Kasumi-1 (cell line): ENCODE measurements around the gene SMC1B.
"Not testable (repeated sequence)": the region's sequence is repeated elsewhere in the genome, so short reads cannot be mapped to it uniquely, and the experiment has no call there.

Source experiments
- DNase-seq, 2 experiments: peaks; one replicate each; lab custom pipeline; 2025; lab: John Stamatoyannopoulos, UW

The SMC1B gene, protein sequence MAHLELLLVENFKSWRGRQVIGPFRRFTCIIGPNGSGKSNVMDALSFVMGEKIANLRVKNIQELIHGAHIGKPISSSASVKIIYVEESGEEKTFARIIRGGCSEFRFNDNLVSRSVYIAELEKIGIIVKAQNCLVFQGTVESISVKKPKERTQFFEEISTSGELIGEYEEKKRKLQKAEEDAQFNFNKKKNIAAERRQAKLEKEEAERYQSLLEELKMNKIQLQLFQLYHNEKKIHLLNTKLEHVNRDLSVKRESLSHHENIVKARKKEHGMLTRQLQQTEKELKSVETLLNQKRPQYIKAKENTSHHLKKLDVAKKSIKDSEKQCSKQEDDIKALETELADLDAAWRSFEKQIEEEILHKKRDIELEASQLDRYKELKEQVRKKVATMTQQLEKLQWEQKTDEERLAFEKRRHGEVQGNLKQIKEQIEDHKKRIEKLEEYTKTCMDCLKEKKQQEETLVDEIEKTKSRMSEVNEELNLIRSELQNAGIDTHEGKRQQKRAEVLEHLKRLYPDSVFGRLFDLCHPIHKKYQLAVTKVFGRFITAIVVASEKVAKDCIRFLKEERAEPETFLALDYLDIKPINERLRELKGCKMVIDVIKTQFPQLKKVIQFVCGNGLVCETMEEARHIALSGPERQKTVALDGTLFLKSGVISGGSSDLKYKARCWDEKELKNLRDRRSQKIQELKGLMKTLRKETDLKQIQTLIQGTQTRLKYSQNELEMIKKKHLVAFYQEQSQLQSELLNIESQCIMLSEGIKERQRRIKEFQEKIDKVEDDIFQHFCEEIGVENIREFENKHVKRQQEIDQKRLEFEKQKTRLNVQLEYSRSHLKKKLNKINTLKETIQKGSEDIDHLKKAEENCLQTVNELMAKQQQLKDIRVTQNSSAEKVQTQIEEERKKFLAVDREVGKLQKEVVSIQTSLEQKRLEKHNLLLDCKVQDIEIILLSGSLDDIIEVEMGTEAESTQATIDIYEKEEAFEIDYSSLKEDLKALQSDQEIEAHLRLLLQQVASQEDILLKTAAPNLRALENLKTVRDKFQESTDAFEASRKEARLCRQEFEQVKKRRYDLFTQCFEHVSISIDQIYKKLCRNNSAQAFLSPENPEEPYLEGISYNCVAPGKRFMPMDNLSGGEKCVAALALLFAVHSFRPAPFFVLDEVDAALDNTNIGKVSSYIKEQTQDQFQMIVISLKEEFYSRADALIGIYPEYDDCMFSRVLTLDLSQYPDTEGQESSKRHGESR

DNA sequence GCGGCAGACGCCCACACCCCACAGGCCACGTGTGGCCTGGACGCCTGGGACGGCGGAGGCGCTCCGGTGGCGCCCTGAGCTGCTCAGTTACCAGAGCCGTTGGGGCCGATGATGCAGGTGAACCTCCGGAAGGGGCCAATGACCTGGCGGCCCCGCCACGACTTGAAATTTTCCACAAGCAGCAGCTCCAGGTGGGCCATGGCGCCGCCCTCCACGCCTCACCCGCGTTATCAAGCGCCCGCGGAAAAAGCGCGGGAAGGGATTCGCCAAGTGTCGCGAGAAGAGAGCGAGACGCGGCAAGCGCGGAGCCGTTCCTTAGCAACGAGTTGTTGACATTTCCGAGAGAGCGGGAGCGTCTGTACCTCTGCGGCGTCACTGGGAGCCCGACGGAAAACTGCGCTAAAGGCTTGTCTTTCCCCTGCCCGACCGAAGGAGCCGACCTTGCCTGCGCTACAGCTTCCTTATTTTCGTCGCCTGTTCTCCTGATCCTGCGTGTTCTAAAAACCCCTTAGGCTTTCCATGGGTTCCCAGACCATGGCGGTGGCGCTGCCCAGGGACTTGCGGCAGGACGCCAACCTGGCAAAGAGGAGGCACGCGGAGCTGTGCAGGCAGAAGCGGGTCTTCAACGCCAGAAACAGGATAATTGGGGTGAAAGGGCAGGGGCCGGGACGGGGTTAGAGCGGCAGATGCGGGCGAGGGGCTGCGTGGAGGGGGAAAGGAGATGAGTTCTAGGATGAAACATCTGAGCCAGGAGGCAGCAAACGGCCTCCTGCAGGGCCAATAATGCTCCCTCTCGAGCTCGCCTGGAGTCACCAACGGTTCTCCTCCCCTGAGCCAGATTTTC, at the start of gene SMC1B, which contains the start of gene RIBC2:
TSS of gene SMC1B (minus strand) at position 232 of the 844 bp plus-strand sequence. CDS start at position 200, 32 bp downstream.
TSS of gene RIBC2 (plus strand) at position 326 of the 844 bp plus-strand sequence. CDS start at position 520, 194 bp downstream.
- DNase-seq, result peak; percentile 5 to 7

DNA sequence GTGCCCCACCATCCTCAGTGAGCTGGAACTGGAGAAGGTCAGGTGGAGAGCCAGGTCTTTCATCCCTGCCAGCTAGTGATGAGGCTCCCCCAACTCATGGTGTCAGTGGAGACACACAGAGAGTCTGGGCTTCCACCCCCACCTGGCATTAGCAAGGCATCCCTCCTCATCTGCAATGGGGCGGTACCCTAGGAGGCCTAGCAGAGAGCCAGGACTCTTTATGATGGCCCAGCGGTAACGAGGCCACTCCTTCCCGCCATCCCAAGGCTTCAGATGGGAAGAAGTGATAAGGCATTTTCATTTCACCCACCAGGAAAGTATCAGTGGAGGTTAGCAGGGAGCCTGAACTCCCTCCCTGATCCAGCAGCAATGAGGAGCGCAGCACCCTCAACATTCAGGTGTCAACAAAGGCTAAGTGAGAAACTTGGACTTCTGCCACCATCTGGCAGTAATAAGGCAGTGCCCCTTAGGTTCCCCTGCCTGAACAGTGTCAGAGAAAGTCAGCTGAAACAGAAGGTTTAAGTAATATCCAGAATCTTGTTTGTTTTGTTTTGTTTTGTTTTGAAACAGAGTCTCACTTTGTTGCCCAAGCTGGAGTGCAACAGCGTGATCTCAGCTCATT, 48.7 kb upstream of the SMC1B start:
- DNase-seq, result no peak

DNA sequence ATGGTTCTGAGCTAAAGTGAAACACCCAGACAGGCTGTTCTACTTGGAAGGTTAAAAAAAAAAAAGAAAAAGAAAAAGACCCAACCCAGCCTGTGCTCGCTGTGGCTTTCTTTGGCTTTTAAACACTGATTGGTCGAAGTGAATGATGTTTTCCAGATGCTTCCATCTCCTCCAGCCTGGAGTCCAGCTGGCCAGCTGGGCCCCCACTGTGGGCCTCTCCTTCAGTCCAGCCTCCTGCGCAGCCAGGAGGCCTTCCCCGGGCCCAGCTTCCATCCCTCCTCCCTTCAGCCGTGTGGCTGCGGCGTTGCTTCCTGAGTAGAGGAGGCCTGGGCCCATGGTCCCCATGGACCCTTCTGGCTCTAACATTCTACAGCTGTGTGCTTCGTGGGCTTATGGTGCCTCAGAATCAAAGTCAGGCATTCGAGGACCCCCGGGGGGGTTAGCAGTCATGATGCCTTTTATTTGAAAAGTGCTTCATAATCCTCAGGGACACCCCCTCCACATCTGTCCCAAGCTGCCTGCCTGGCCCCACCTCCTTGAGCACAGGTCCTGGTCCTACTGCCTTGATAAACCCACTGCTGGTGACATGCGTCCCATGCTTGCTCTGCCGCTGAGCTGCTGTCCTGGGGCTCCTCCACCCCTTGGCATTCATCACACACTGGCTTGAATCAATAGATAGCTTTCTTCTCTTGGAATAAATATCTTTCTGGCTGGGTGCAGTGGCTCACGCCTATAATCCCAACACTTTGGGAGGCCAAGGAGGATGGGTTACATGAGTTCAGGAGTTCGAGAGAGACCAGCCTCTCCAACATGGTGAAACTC, 47.1 kb upstream of the SMC1B start:
- DNase-seq, result no peak

DNA sequence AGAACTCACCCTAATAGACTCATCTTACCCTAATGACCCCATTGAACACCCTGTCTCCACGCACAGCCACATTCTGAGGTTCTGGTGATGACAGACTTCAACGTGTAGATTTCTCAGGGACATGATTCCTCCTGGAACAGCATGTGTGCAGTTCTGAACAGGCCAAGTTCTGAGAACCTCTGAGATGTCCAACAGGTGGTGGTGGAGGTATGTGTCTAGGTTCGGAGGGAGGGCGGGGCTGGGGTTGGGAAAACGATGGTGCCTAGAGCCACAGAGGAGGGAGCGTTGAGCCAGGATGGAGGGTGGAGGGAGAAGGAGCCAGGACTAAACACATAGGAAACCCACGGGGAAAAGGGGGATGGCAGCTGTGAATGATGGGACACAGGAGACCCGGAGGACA, 45.8 kb upstream of the SMC1B start:
- no peak for DNase-seq

DNA sequence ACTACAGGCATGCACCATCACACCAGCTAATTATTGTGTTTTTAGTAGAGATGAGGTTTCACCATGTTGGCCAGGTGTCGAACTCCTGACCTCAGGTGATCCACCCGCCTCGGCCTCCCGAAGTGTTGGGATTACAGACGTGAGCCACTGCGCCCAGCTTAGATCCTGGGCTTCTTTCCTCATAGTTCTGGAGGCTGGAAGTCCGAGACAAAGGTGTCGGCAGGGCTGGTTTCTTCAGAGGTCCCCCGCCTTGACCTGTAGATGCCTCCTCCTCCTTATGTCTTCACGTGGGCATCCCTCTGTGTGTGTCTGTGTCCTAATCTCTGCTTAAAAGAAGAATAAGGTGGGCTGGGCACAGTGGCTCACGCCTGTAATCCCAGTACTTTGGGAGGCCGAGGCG, 45.1 kb upstream of the SMC1B start:
- DNase-seq, result no peak

DNA sequence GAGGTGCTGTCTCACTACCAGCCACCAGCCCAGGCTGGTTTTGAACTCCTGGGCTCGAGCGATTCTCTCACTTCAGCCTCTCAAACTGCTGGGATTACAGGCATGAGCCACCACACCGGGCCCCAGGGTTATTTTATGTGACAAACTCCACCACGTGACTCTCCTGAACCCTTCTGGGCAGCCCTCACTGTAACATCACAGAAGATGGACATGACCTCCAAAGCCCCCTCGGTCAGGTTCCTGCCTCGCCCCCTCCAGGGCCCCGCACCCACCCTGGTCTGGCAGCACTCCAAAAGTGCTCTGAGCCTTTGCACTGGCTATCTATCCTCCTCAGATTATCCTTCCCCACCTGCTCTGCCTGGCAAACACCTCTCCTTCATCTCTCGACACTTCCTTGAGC, 43.4 kb upstream of the SMC1B start:
- DNase-seq, result no peak

DNA sequence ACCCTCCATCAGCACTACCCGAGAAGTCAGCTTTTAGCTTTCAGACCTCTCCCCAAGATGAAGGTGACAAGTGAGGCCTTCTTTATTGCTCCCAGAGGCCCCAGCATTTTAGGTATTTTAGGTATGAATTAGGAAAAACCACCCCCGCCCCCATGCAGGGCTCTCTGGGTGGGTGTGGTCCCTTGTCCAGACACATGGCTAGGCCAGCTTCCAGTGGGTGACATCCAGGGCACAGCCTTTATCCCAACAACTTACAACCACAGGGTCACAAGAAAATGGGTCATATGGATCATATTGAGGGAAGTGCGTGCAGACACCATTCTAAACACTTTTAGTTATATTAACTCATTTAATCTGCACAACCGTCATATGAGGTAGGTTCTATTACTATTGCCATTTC, 42.2 kb upstream of the SMC1B start:
- DNase-seq, result no peak

DNA sequence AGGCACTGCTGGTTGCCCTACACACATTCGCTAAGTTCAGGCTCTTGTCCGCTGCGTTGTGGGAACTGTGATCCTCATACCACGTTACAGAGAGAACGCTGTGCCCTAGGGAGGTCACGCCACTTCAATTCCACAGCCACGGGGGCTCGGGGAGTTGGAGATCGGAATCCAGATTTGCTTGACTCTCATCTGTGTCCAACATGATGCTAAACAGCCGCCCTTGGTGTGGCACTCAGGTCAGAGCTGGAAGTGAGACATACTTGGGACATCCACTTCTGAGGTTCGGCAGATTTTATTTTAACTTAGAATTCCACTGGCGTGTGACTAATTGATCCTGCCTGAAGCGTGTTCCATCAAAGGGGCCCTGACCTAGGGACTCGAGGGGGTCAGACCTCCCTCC, 41.8 kb upstream of the SMC1B start:
- DNase-seq, result no peak

DNA sequence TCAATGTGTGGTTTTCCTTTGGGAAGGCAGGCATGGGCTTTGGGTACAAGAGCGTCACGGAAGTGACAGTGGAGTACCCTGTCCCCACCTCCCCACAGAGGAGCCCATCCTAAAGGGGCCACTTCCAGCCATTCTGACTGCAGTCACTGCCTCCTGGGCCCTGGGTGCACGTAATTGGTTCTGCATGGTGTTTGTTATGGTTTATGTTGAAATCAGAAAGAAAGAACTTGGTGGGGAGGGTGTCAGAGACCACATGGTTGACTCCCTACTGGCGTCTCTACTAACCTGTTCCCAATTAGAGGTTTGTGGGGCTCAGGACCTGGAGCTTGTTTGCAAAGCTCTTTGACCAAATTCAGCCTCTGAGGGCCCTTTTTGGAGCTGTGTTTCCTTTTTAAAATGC, 40.9 kb upstream of the SMC1B start:
- no peak for DNase-seq

DNA sequence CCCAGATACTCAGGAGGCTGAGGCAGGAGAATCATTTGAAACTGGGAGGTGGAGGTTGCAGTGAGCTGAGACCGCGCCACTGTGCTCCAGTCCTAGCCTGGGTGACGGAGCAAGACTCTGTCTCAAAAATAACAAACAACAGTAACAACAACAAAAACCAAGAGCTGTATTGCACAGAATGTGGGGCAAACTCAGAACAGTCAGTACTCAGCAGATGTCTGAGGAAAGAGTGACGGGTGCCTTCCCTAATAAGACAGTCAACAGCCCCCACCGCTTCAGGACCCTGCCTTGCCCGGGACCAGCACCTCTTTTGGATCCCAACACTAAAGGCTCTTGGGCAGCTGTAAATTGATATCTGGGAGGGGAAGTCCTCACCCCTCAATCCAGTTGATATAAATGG, 40.4 kb upstream of the SMC1B start:
- DNase-seq, result no peak

DNA sequence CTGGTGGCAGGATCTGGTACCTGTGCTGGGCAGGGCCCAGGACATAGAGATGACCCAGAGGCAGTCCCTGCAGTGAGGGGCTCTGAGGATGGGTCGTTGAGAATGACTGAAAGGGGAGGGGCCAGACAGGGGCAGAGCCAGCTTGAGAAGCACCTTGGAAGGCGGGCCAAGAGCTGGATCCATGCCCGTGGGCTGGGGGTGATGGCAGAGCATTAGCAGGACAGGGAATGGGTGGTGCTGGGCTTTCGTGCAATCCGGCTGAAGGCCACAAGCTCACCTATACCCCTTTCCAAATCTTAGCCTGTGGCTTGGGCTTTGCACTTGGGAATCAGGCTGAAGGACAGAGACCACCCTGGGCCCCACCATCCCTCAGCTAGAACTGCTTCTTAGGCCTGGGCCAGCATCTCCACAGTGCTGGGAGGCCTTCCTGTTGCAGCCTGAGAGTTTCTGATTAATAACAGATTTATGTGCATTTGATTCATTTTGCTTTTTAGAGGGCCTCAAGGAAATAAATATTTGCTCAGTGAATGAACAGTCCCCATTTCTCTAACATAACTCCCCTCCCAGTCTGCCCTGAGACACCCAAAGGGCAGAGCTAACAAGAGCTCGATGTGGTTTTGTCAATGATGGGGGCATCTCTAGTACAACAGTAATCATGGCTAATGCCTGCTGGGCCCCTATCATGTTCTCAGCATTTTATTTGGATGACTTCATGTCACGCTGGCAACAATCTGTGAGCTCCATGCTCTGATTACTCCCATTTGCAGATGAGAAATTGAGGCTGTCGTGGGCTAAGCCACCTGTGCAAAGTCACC, 39.4 kb upstream of the SMC1B start:
- no peak for DNase-seq

DNA sequence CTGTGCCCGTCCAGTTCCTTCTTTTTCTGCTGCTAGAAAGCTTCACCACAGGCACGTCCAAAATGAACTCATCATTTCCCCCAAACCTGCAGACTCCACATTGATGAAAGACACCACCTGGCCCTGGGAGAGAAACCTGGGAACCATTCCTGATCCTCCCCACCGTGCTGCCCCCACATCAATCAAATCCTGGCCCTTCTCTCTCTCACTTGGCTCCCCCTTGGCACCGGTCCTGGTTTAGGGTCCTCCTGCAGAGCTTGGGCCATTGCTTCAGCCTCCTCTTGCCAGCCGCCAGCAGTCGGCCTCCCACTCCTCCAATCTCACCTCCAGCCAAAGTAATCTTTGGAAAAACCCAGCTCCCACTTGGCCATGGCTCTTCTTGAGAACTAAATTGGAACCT, 38.6 kb upstream of the SMC1B start:
- DNase-seq, result no peak

DNA sequence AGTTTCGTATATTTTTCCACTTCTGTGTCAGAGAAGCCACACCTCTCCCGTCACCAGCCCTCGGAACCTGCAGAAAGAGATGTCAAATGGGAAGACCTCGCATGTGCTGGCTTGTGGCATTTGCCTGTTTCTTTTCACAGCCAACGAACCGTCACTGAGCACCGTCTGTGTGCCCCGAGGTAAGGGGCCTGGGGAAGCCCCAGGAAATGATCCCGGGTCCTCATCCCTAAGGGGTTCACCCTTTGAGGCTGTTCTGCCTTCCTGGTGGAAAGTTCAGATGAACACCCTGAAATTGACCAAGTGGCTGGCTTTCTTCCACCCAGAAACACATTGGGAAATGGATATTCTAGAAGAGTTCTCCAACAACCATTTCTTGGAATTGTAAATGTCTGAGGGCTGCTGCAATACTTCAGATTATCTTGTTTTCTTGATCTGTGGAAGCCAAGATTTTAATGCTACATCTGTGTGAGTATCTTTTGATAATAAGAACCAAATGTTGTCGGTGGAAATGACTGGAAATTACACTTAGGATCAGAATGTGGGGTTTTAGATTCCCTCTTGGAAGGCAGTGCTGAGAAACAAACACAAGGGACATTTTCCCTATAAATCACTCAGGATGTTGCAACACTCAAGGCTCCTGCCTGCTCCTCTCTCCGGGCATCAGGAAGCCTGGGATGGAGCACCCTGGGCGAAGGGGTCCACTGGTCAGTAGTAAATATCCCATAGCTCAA, 37.7 kb upstream of the SMC1B start:
- no peak for DNase-seq

DNA sequence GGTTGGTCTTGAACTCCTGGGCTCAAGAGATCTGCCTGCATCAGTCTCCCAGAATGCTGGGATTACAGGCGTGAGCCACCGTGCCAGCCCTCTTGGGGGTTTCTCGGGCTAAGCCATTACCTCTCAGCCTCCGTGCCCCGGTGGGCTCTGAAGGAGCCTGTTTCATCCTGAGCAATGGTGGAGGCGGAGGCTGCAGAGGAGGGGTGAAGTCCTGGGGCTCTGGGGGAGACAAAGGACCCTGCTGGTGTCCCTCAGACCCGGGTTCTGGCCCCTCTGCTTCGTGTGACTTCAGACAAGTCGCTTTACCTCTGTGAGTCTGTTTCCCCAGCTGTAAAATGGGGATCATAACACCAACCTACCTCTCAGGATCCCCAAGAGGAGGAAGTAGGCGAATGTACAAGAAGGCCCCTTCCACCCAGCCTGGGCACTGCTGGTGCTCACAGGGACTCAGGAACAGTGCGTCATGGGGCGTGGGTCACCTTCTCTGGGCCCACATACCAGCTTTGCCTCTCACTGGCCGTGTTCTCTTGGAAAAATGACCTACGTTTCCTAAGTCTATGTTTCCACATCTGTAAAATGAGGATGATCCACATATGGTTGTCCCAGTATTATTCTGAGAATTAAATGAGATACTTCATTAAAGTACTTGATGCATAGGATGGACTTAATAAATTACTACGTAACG, 36.8 kb upstream of the SMC1B start:
- no peak for DNase-seq

DNA sequence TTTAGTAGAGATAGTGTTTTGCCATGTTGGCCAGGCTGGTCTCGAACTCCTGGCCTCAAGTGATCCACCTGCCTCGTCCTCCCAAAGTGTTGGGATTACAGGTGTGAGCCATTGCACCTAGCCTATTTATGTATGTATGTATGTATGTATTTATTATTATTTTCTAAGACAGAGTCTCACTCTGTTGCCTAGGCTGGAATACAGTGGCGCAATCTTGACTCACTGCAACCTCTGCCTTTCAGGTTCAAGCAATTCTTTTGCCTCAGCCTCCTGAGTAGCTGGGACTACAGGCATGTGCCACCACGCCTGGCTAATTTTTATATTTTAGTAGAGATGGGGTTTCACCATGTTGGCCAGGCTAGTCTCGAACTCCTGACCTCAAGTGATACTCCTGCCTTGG, 36.0 kb upstream of the SMC1B start:
- DNase-seq, result not testable (repeated sequence)

DNA sequence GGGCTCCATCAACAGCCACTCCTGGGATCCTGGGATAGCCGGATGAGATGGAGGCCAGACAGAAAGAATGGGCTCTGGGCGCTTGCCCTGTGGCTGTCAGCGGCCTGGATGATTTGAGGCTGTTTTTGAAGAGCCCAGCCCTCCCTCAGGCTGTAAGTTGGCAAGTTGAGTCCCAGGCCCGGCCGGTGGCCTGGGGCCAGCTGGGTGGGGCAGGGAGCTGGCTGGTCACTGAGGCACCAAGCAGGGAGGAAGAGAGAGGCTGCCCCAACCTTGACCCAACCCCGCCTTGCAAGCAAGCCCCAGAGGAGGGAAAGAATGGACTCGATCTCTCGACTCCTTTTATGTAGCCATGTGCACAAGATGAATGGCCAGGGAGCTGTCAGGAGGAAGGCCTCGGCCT, 35.0 kb upstream of the SMC1B start:
- no peak for DNase-seq

DNA sequence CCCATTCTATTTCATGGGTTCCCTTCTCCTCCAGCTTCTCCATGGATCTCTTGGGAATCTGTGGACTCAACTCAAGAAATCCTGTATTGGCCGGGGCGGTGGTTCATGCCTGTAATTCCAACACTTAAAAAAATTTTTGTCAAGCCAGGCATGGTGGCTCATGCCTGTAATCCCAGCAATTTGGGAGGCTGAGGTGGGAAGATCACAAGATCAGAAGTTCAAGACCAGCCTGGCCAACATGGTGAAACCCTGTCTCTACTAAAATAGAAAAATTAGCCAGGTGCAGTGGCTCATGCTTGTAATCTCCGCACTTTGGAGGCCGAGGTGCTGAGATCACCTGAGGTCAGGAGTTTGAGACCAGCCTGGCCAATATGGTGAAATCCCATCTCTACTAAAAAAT, 34.2 kb upstream of the SMC1B start:
- not testable (repeated sequence) for DNase-seq

DNA sequence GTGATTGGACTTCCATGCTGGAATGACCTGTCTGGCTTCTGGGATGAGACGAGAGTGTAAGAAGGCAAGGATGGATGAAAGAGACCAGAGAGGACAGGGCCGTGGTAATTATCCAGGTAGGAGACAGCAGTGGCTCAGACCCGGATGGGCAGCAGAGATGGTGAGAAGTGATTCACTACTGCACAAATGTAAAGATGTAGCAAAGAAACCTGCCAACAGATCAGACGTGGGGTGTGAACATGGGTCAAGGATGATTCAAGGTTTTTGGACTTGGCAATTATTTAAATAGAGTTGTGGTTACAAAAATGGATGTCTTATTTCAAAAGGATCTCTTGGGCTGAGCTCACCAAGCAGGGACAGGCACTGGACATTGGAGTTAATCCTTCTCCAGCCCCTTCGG, 32.8 kb upstream of the SMC1B start:
- DNase-seq, result no peak
